Pons (tissue), 1 donor: Measurements from ENCODE around the gene SLC39A11.
A peak's percentile ranks its signal among the peaks of the same experiment; 100 is the strongest.

Experiments
- DNase-seq: peaks from one replicate; pipeline ENCODE4 v3.0.0-alpha.2; 2016; ENCODE audit warnings: low spot score

The SLC39A11 gene

DNA sequence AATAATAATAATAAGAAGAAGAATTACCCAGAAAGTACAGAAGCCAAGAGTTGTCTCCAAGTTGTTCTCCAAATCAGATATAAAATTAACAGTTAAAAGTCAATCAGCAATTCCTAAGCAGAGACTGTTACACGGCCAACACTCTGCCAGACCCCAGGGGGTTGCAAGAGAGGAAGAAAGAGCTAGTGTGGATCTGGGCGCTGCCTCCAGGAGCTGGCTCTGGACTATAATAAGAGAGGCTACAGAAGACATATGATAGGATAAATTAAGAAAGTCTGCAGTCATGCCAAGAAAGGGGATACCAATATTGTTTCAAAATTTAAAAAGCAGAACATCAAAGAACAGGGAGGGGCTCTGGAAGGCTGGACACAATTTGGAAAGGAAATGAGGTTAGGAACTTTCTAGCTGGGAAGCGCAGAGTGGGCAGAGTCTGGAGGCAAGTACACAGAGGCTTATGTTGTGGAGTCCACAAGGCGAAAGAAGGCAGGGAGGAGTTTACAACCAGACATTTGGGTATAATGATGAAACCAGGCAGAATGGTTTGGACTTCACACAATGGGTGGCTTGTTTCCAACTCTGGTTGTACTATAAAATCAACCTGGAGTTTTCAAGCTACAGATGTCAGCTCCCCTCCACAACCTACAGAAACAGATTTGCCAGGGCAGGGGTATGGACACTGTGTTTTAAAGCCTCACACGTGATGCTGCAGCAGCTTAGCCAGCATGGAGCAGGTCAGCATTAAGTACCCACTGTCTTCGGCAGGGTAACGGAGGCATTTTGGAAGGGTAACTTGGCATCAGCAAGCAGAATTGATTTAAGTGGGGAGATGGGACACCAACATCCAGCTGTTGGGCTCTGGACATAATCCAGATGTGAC lies 49.4 kb downstream of the SLC39A11 start:
- peak; percentile 61 for DNase-seq

DNA sequence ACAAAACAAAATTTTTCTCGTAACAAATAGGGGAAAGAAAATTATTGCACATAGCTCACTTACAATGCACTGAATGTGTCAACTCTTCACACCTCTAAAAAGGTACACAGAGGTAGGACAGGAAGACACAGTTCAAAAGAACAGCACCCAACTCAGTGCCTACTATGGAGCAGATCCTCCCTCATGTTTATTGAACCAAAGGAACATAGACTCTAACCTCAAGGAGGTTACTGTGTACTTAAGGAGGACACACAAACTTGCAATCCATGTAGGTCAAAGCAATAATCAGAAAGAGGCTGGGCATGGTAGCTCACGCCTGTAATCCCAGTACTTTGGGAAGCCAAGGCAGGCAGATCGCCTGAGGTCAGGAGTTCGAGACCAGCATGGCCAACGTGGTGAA lies 50.3 kb downstream of the SLC39A11 start:
- DNase-seq, result no peak

DNA sequence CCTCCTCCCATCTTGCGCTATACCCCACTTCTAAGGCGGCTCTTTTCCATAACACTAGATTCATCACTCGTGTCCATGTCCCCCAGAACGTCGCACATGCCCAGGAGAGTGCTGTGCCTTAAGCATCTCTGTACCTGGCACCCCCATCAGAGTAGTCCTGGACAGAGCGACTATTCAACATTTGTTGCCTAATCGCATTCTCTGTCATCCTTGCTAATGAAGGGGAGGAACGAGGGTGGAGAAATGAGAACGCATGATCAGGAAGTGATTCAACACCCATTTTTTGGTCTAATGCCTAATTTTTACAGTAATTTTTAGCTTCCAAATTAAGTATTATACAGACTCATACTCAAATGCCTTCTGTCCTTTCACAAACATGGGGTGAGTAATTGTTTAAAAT lies 53.2 kb downstream of the SLC39A11 start:
- no peak for DNase-seq

DNA sequence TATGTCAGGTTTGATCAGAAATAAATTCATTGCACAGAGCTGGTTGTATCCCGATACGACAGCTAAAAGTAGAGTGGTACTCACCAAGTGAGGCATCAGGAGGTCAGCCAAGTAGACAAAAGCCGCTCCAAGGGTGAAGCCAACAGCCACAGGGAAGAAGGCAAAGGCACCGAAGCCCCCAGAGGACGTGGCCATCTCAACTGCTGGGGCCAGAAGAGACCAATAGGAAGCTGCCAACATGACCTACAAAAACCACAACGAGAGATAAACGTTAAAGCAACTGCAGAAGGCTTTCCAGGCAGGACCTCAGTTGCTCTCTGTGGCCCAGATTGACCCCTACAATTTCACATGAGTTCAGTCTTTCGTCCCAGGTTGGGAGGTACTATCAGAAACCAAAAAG lies 61.0 kb downstream of the SLC39A11 start:
- no peak for DNase-seq

DNA sequence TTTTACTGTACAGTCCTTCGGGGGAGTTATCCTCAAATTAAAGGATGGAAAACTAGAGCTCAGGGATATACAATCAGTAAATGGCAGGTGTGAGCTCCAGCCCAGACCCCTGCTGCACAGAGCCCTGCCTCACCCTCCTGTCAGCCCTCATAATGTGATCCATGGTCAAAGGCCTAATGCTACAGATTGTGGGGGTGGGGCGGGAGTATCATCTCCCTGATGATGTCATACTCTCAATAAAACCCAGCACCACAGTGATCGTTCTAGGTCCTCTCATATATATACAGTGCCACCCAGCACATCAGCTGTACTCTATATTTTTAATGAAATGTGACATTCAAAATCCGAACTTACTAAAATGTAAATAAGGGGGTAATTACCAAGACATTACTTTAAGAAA lies 61.5 kb downstream of the SLC39A11 start:
- DNase-seq, result no peak

DNA sequence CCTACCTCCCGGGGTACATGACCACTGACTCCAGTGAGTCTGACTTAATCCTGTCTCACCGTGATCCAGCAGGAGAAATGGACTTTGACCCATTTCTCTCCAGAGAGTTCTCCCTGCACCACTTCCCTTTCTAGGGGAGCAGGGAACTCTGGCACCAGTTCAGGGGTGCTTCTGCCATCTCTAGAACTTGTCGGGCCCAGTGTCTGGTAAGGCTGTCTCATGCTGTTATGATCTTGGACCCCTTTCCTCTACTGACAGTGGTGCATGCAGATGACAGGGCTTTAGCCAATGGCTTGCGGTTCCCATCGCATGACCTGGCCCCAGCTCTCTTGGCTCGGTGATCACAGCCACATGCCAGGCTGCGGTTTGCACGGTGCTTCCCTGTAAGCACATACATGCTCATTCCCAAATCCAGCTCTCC lies 62.0 kb downstream of the SLC39A11 start:
- DNase-seq, result no peak

DNA sequence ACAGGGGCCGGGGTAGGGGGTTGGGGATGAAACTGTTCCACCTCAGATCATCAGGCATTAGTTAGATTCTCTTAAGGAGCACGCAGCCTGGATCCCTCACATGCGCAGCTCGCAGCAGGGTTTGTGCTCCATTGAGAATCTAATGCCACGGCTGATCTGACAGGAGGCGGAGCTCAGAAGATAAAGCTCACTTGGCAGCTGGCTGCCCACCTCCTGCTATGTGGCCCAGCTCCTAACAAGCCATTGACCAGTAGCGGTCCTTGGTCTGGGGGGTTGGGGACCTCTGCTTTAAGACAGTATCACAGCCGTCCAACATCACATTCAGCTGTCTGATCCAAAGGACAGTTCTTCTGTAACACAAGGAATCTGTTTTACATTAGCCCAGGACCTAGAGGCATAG lies 62.5 kb downstream of the SLC39A11 start:
- DNase-seq, result no peak

DNA sequence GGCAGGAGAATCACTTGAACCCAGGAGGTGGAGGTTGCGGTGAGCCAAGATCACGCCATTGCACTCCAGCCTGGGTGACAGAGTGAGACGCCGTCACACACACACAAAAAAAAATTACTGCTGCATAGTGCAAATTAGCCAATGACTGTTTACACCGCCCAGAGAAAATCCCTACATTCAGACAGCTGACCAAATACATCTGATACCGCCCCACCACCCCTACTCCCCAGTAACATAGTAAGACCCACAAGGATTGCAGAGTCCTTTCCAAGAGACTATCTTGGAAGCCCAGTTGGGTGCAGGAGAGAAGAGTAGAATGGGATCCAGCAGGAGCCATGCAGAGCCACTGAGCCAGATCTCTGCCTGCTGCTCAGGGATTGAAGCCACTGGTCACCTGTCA lies 63.5 kb downstream of the SLC39A11 start:
- no peak for DNase-seq

DNA sequence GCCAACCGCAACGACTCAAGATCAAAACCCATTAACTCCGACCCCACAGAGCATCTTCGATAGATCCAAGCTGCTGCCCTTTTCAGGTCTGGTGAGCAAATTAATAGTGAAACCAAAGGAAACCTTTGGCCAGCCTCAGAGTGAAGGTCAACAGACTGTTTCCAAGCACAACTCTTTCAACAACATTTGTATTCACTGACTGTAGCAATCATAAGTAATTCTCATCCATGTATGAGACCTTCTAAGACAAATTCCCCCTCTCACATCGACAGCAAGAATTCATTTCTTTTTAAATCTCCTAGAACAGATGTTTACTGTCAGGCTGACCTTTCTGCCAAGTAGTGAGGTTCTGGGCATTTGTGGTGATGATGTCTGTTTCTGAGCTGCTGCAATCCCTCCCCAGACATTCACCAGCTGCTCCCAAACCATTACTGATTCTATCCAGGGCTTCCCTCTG lies 64.2 kb downstream of the SLC39A11 start:
- DNase-seq, result no peak

DNA sequence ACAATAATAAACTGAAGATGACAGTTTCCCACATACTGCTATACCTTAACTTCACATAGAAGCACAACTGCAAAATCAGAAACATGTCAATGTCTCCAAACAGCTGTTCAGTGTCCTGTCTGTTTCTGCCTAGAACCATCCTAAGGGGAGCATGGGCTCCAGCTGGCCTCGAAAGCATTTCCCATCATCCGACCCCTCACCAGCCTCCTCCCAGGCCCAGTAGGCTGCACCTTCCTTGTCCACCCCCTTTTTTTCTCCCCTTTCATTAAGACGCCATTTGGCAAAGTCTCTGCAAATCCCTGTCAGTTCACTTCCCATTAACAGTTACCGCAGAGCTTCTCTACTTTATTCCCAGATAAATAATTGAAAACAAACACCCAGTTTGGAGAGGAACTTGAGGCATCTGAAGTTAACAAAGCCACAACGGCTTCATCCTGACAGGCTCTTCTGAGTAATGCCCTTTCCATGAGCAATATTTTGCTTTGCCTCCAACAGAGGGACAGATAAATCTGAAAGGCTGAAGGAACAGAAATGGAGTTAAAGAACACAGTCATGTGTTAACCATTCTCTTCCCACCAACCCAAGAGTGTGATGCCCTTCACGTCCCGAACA lies 65.3 kb downstream of the SLC39A11 start:
- DNase-seq, result no peak

DNA sequence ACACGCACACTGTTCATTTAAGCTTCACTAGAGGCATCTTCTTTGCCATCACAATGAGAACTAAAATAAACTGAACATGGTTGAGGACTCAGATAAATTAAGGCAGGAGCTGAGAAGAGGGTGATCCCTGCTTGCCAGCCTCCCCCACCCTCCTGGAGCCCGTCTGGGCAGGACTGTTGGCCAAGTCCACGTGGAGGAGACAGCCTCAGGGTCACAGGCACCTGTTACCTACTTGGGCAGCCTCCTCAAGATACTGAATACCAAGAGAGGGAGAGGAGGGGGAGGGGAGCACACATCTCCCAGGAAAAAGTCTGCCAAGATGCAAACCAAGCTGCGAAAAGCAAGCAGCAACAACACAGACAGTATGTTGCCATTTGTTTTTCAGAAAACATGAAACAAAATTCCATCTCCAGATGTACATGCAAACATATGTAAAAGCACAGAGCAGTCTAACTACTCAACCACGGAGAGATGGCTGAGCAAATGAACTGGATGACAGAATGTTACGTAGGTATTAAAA lies 67.4 kb downstream of the SLC39A11 start:
- no peak for DNase-seq

DNA sequence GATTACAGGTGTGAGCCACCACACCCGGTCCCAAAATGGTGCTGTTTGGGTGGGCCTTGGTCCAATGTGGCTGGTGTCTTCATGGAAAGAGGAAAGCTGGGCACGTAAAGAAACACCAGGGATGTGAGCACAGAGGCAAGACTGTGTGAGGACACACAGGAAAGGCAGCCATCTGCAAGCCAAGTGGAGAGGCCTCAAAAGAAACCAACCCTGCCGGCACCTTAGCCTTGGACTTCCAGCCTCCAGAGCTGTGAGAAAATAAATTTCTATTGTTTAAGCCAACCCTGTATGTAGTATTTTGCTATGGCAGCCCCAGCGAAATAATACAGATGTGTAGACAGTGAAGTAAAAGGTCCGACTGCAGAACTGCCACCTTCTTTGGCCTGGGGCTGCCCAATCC lies 68.7 kb downstream of the SLC39A11 start:
- DNase-seq, result no peak

DNA sequence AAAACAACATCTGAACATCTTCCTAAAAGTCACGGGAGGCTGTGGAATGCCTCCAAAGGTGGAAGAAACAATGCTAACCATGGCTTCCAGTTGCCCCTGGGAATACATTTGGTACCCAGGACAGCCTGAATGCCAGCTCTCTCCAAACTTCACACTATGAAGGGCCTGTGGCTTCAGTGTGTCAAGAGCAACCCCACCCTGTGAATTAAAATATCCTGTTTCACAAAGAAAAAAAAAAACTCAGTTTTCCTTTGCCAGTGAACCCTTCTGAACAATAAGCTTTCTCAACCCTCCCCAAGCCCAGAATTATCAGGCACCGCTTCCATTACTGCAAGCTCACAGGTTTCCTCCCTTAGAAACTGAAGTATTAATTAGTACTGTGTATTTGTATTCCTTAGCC lies 69.8 kb downstream of the SLC39A11 start:
- DNase-seq, result no peak

DNA sequence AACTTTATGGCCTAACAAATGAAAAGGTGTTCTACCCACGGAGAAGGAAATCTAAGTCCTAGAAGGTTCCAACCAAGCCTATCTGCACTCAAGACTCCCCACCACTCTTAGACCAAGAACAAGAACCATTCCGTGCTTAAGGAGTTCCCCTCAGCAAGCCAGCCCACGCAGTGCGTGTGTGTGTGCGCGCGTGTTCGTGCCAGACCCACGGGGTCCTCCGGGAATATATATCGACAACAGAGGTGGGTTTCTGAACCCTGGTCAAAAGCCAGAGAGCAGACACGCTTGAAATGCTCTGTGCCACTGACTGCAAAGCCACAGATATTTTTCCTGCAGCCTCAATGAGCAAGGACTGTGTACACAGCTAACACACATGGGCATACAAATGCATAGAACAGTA lies 70.7 kb downstream of the SLC39A11 start:
- no peak for DNase-seq

DNA sequence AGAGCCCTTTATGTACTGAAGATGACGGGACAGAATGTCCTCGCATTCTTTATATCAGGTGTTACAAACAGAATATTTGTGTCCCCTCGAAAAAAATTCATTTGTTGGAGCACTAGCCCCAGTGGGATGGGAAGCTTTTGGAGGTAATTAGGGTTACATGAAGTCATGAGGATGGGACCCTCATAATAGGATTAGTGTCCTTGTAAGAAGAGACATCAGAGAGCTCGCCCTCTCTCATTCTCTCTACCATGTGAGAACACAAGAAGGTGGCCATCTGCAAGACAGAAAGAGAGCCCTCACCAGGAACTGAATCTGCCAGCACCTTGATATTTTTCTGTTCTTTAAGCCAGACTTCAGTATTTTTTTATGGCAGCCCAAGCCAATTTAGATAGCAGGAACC lies 72.4 kb downstream of the SLC39A11 start:
- no peak for DNase-seq

DNA sequence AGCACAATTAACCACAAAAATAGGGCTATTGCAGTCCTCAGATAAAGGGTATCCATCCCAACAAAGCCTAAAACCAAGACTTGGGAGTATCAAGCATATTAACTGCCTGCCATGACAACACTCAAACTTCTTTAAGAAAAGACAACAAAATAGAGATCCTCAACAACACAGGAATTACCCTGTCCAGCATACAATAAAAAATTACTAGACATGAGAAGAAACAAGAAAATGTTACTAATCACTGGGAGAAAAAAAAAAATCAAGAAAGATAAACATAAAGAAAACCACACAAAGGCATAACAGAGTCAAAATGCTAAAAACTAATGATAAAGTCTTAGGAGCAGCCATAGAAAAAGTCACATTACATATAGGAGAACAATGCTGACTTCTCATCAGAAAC lies 73.9 kb downstream of the SLC39A11 start:
- DNase-seq, result no peak

DNA sequence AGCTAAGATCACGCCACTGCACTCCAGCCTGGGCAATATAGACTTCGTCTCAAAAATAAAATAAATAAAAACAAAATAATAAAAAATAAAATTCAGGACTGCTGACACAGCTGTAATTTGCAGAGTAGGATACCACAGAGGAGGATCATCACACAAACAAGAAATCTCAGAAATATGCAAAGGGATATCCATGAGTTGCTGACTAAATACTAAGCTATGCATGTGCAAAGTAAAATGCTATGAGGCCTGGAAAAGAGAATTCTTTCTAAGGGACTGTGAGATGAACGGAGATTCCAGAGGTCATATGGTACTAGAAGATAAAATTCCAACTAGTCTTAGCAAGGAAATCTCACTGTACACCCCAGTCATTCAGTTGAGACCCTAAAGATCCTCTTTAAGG lies 74.8 kb downstream of the SLC39A11 start:
- DNase-seq, result no peak

DNA sequence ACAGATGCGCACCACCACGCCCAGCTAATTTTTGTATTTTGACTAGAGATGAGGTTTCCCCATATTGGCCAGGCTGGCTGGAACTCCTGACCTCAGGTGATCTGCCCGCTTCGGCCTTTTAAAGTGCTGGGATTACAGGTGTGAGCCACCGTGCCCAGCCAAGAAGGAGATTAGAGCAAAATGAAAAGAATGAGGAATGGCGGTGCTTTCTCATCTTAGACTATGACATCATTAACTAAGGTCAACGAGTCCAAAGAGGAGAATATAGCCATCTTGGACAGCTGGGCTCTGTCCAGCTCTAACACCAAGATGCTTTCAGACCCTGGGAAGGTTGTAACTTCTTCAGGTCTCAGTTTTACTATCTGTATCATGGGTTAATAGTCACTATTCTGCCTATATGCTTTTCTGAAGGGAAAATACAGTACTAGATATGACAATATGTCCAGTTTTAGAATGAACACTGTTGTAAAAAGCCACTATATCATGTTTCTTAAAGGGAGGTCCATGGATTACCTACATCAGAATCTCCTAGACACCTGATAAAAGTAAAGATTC lies 76.7 kb downstream of the SLC39A11 start:
- no peak for DNase-seq

DNA sequence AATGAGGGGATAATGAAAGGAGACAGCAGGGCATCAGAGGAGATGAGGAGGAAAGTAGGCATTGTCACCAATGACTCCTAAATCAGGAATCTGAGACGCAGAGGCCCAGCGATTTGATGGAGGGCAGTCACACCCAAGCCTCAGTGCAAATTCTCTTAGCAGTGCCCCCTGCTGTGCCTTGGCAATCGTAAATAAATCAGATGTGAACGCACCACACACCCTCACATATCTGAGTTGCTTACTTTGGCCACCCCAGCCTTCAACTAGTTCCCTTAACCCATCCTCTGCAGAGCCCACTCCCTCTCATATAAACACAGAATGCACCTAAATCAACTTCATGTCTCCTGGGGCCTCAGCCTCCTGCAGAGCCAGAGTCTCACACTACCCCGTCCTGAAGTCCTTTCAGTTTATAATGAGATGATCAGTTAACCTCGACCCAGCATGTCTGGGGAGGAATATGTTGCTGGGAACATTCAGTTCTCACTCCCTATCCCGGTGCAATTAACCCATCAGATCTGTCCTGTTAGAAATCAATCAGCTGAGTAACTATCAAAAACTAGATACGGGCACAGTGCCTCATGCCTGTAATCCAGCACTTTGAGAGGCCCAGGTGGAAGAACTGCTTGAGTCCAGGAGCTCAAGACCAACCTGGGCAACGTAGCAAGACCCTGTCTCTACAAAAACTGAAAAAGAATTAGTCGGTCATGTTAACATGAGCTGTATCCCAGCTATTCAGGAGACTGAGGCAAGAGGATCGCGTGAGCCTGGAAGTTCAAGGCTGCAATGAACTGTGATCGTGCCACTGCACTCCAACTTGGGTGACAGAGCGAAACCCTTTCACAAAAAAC lies 78.4 kb downstream of the SLC39A11 start:
- no peak for DNase-seq

DNA sequence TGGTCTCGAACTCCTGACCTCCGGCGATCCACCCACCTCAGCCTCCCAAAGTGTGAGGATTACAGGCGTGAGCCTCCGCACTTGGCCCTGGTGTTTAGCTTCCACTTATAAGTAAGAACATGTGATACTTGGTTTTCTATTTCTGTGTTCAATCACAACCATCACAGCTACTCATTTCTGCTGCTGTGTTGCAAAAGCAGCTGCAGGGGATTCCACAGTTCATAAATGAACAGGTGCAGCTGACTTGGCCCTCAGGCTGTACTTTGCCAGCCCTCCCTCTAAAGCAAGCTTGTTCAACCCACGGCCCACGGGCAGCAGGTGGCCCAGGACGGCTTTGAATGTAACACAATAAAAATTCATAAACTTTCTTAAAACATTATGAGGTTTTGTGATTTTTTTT lies 79.2 kb downstream of the SLC39A11 start:
- DNase-seq, result no peak

DNA sequence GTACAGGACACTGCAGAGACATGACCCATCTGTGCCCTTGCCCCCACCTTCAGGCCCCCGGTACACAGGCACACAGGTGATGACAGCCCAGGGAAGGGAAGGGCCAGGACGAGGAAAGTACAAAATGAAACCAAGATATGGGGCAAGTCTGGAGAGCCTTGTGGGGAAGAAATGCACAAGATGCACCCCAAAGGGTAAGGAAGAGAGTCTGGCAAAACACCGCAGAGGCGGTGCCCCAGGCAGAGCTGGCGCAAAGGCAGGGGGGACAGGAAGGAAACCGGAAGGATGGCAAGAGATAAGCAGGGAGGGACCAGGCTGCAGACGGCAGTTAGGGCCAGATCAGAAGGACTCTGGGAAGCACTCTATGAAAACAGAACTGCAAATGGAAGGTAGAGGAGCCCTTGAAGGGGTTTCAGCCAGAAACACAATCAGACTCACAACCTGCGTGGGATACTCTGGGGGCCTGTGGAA lies 81.4 kb downstream of the SLC39A11 start:
- no peak for DNase-seq

DNA sequence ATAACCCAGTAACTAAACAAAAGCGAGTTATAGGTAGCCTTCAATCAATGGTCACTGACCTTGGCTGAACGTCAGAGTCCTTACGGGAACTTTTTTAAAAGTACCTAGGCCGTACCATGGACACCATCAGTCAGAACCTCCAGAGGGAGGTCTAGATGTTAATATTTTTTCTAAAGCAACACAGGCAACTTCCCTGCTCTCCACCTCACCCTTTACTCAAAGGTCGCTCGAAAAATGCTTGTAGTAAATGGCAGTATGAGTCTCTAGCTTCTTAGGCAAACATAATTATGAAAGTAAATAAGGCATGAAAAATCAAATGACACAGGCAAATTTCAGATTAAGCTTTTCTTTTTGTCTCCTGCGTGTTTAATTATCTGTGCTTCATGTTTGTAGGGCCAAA lies 82.1 kb downstream of the SLC39A11 start:
- DNase-seq, result no peak
